WTC11 (cell line): ENCODE data around the gene FREM2. TPM values are rescaled to one million over a fixed set of nuclear protein-coding genes. Genes with fewer than 3 reads are reported as not detected.

Source experiments
- CREM ChIP-seq: sonication (generic); formaldehyde crosslinking; IDR thresholded peaks from 2 replicates; pipeline ENCODE4 v1.8.1; 2022; ENCODE audit warnings: mild to moderate bottlenecking, missing genetic modification reagents, moderate library complexity
- FOXJ3 ChIP-seq: sonication (generic); formaldehyde crosslinking; IDR thresholded peaks from 2 replicates; pipeline ENCODE4 v1.9.0; 2021; ENCODE audit warnings: missing genetic modification reagents, mild to moderate bottlenecking, borderline replicate concordance
- JAZF1 ChIP-seq: fragments of 250-450 bp; sonication (Bioruptor Pico); IDR thresholded peaks from 2 replicates; pipeline ENCODE4 v1.9.0; 2021; ENCODE audit warnings: moderate library complexity, mild to moderate bottlenecking, inconsistent platforms
- JUN ChIP-seq: sonication (generic); formaldehyde crosslinking; IDR thresholded peaks from 2 replicates; pipeline ENCODE4 v1.8.0; 2023; ENCODE audit warnings: mild to moderate bottlenecking, missing genetic modification reagents
- KAT7 ChIP-seq: sonication (generic); formaldehyde crosslinking; IDR thresholded peaks from 2 replicates; pipeline ENCODE4 v1.8.1; 2023; ENCODE audit warnings: missing genetic modification reagents, mild to moderate bottlenecking, borderline replicate concordance
- MXD4 ChIP-seq: fragments of 250-450 bp; sonication (Bioruptor Pico); IDR thresholded peaks from 2 replicates; pipeline ENCODE4 v1.8.0; 2021; ENCODE audit warnings: mild to moderate bottlenecking, moderate library complexity, borderline replicate concordance
- NFYB ChIP-seq: sonication (generic); formaldehyde crosslinking; conservative IDR thresholded peaks from 2 replicates; pipeline ENCODE4 v1.8.0; 2022; ENCODE audit warnings: low read depth, missing genetic modification reagents
- NR1H2 ChIP-seq: sonication (generic); formaldehyde crosslinking; IDR thresholded peaks from 2 replicates; pipeline ENCODE4 v1.9.0; 2021; ENCODE audit warnings: mild to moderate bottlenecking, moderate library complexity, missing genetic modification reagents
- PRRX2 ChIP-seq: fragments of 250-450 bp; sonication (Bioruptor Pico); IDR thresholded peaks from 2 replicates; pipeline ENCODE4 v1.8.0; 2021; ENCODE audit warnings: mild to moderate bottlenecking
- TCF7 ChIP-seq: sonication (generic); formaldehyde crosslinking; IDR thresholded peaks from 2 replicates; pipeline ENCODE4 v1.8.0; 2022; ENCODE audit warnings: mild to moderate bottlenecking, low read depth, missing genetic modification reagents, moderate library complexity
- TEAD4 ChIP-seq: sonication (generic); formaldehyde crosslinking; IDR thresholded peaks from 2 replicates; pipeline ENCODE4 v1.8.0; 2022; ENCODE audit warnings: mild to moderate bottlenecking, missing genetic modification reagents
- ZNF138 ChIP-seq: sonication (generic); formaldehyde crosslinking; conservative IDR thresholded peaks from 2 replicates; pipeline ENCODE4 v1.8.1; 2022; ENCODE audit warnings: mild to moderate bottlenecking, moderate library complexity, missing genetic modification reagents
- ZNF219 ChIP-seq: sonication (generic); formaldehyde crosslinking; IDR thresholded peaks from 2 replicates; pipeline ENCODE4 v1.8.0; 2023; ENCODE audit warnings: missing genetic modification reagents, mild to moderate bottlenecking, borderline replicate concordance
- ZNF396 ChIP-seq: fragments of 250-450 bp; sonication (Bioruptor Pico); IDR thresholded peaks from 2 replicates; pipeline ENCODE4 v1.8.0; 2021; ENCODE audit warnings: mild to moderate bottlenecking, moderate library complexity, borderline replicate concordance
- total RNA-seq: library from RNA; stranded (reverse); gene quantifications from 3 replicates; pipeline ENCODE4 v1.2.3, GENCODE V29; 2021
- TF ChIP-seq, protein P1 (sequence below): sonication (generic); formaldehyde crosslinking; IDR thresholded peaks from 2 replicates; pipeline ENCODE4 v1.8.1; 2022; ENCODE audit warnings: low read depth, missing genetic modification reagents, borderline replicate concordance
- TF ChIP-seq, protein P2 (sequence below): sonication (generic); formaldehyde crosslinking; IDR thresholded peaks from 2 replicates; pipeline ENCODE4 v1.8.1; 2023; ENCODE audit warnings: mild to moderate bottlenecking, moderate library complexity, missing genetic modification reagents
- TF ChIP-seq, protein P3 (sequence below): sonication (generic); formaldehyde crosslinking; IDR thresholded peaks from 2 replicates; pipeline ENCODE4 v1.8.0; 2023; ENCODE audit warnings: mild to moderate bottlenecking, missing genetic modification reagents
- TF ChIP-seq, protein P4 (sequence below): sonication (generic); formaldehyde crosslinking; IDR thresholded peaks from 2 replicates; pipeline ENCODE4 v1.8.1; 2023; ENCODE audit warnings: mild to moderate bottlenecking, missing genetic modification reagents
- TF ChIP-seq, protein P5 (sequence below): sonication (generic); formaldehyde crosslinking; IDR thresholded peaks from 2 replicates; pipeline ENCODE4 v1.8.1; 2023; ENCODE audit warnings: mild to moderate bottlenecking, missing genetic modification reagents, moderate library complexity
- TF ChIP-seq, protein P6 (sequence below): sonication (generic); formaldehyde crosslinking; IDR thresholded peaks from 2 replicates; pipeline ENCODE4 v1.8.1; 2022; ENCODE audit warnings: missing genetic modification reagents, borderline replicate concordance
- TF ChIP-seq, protein P7 (sequence below): sonication (generic); formaldehyde crosslinking; IDR thresholded peaks from 2 replicates; pipeline ENCODE4 v1.8.1; 2023; ENCODE audit warnings: mild to moderate bottlenecking, missing genetic modification reagents, borderline replicate concordance
- TF ChIP-seq, protein P8 (sequence below): fragments of 250-450 bp; sonication (Bioruptor Pico); IDR thresholded peaks from 2 replicates; pipeline ENCODE4 v1.8.0; 2021; ENCODE audit warnings: mild to moderate bottlenecking

The FREM2 gene
- total RNA-seq, 1 experiment from 2014 or later = 23.7 TPM

DNA sequence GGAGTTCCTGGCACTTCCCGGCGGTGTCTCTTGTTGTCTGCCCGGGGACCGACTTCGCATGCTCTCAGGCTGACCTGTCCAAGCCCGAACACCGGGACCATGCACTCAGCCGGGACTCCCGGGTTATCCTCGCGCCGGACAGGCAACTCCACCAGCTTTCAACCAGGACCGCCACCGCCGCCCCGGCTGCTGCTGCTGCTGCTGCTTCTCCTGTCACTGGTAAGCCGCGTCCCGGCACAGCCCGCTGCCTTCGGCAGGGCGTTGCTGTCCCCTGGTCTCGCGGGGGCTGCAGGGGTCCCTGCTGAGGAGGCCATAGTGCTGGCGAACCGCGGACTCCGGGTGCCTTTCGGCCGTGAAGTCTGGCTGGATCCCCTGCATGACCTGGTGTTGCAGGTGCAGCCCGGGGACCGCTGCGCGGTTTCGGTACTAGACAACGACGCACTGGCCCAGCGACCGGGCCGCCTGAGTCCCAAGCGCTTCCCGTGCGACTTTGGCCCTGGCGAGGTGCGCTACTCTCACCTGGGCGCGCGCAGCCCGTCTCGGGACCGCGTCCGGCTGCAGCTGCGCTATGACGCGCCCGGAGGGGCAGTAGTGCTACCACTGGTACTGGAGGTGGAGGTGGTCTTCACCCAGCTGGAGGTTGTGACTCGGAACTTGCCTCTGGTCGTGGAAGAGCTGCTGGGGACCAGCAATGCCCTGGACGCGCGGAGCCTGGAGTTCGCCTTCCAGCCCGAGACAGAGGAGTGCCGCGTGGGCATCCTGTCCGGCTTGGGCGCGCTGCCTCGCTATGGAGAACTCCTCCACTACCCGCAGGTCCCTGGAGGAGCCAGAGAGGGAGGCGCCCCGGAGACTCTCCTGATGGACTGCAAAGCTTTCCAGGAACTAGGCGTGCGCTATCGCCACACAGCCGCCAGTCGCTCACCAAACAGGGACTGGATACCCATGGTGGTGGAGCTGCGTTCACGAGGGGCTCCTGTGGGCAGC, 661 bp downstream of the FREM2 start (continued):
- TF ChIP-seq, protein P1, sequence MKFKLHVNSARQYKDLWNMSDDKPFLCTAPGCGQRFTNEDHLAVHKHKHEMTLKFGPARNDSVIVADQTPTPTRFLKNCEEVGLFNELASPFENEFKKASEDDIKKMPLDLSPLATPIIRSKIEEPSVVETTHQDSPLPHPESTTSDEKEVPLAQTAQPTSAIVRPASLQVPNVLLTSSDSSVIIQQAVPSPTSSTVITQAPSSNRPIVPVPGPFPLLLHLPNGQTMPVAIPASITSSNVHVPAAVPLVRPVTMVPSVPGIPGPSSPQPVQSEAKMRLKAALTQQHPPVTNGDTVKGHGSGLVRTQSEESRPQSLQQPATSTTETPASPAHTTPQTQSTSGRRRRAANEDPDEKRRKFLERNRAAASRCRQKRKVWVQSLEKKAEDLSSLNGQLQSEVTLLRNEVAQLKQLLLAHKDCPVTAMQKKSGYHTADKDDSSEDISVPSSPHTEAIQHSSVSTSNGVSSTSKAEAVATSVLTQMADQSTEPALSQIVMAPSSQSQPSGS (CRISPR knock-in tag) = no peak
- TF ChIP-seq, protein P2, sequence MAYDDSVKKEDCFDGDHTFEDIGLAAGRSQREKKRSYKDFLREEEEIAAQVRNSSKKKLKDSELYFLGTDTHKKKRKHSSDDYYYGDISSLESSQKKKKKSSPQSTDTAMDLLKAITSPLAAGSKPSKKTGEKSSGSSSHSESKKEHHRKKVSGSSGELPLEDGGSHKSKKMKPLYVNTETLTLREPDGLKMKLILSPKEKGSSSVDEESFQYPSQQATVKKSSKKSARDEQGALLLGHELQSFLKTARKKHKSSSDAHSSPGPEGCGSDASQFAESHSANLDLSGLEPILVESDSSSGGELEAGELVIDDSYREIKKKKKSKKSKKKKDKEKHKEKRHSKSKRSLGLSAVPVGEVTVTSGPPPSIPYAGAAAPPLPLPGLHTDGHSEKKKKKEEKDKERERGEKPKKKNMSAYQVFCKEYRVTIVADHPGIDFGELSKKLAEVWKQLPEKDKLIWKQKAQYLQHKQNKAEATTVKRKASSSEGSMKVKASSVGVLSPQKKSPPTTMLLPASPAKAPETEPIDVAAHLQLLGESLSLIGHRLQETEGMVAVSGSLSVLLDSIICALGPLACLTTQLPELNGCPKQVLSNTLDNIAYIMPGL = no peak; the same call in 1 of the 2 replicates
- TF ChIP-seq JUN (CRISPR knock-in tag) (no peak), JAZF1 (CRISPR knock-in tag) (no peak), ZNF138 (0 out of 2 replicates have a peak, but pooled peaks have one; percentile 17), TCF7 (CRISPR knock-in tag) (no peak), CREM (CRISPR knock-in tag) (peak; percentile 15; the same call in 1 of the 2 replicates), NFYB (CRISPR knock-in tag) (no peak), KAT7 (no peak; the same call in 1 of the 2 replicates), PRRX2 (CRISPR knock-in tag) (no peak), TEAD4 (CRISPR knock-in tag) (no peak), FOXJ3 (CRISPR knock-in tag) (no peak), NR1H2 (CRISPR knock-in tag) (no peak), MXD4 (no peak), ZNF219 (CRISPR knock-in tag) (no peak), ZNF396 (no peak)
- TF ChIP-seq, protein P3, sequence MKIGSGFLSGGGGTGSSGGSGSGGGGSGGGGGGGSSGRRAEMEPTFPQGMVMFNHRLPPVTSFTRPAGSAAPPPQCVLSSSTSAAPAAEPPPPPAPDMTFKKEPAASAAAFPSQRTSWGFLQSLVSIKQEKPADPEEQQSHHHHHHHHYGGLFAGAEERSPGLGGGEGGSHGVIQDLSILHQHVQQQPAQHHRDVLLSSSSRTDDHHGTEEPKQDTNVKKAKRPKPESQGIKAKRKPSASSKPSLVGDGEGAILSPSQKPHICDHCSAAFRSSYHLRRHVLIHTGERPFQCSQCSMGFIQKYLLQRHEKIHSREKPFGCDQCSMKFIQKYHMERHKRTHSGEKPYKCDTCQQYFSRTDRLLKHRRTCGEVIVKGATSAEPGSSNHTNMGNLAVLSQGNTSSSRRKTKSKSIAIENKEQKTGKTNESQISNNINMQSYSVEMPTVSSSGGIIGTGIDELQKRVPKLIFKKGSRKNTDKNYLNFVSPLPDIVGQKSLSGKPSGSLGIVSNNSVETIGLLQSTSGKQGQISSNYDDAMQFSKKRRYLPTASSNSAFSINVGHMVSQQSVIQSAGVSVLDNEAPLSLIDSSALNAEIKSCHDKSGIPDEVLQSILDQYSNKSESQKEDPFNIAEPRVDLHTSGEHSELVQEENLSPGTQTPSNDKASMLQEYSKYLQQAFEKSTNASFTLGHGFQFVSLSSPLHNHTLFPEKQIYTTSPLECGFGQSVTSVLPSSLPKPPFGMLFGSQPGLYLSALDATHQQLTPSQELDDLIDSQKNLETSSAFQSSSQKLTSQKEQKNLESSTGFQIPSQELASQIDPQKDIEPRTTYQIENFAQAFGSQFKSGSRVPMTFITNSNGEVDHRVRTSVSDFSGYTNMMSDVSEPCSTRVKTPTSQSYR = 0 out of 2 replicates have a peak, but pooled peaks have one; percentile 55
- TF ChIP-seq, protein P4, sequence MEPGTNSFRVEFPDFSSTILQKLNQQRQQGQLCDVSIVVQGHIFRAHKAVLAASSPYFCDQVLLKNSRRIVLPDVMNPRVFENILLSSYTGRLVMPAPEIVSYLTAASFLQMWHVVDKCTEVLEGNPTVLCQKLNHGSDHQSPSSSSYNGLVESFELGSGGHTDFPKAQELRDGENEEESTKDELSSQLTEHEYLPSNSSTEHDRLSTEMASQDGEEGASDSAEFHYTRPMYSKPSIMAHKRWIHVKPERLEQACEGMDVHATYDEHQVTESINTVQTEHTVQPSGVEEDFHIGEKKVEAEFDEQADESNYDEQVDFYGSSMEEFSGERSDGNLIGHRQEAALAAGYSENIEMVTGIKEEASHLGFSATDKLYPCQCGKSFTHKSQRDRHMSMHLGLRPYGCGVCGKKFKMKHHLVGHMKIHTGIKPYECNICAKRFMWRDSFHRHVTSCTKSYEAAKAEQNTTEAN (CRISPR knock-in tag) = no peak
- TF ChIP-seq, protein P5, sequence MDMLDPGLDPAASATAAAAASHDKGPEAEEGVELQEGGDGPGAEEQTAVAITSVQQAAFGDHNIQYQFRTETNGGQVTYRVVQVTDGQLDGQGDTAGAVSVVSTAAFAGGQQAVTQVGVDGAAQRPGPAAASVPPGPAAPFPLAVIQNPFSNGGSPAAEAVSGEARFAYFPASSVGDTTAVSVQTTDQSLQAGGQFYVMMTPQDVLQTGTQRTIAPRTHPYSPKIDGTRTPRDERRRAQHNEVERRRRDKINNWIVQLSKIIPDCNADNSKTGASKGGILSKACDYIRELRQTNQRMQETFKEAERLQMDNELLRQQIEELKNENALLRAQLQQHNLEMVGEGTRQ = no peak
- TF ChIP-seq, protein P6, sequence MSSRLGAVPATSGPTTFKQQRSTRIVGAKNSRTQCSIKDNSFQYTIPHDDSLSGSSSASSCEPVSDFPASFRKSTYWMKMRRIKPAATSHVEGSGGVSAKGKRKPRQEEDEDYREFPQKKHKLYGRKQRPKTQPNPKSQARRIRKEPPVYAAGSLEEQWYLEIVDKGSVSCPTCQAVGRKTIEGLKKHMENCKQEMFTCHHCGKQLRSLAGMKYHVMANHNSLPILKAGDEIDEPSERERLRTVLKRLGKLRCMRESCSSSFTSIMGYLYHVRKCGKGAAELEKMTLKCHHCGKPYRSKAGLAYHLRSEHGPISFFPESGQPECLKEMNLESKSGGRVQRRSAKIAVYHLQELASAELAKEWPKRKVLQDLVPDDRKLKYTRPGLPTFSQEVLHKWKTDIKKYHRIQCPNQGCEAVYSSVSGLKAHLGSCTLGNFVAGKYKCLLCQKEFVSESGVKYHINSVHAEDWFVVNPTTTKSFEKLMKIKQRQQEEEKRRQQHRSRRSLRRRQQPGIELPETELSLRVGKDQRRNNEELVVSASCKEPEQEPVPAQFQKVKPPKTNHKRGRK (CRISPR knock-in tag) = 0 out of 2 replicates have a peak, but pooled peaks have one; percentile 24
- TF ChIP-seq, protein P7, sequence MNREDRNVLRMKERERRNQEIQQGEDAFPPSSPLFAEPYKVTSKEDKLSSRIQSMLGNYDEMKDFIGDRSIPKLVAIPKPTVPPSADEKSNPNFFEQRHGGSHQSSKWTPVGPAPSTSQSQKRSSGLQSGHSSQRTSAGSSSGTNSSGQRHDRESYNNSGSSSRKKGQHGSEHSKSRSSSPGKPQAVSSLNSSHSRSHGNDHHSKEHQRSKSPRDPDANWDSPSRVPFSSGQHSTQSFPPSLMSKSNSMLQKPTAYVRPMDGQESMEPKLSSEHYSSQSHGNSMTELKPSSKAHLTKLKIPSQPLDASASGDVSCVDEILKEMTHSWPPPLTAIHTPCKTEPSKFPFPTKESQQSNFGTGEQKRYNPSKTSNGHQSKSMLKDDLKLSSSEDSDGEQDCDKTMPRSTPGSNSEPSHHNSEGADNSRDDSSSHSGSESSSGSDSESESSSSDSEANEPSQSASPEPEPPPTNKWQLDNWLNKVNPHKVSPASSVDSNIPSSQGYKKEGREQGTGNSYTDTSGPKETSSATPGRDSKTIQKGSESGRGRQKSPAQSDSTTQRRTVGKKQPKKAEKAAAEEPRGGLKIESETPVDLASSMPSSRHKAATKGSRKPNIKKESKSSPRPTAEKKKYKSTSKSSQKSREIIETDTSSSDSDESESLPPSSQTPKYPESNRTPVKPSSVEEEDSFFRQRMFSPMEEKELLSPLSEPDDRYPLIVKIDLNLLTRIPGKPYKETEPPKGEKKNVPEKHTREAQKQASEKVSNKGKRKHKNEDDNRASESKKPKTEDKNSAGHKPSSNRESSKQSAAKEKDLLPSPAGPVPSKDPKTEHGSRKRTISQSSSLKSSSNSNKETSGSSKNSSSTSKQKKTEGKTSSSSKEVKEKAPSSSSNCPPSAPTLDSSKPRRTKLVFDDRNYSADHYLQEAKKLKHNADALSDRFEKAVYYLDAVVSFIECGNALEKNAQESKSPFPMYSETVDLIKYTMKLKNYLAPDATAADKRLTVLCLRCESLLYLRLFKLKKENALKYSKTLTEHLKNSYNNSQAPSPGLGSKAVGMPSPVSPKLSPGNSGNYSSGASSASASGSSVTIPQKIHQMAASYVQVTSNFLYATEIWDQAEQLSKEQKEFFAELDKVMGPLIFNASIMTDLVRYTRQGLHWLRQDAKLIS (CRISPR knock-in tag) = no peak
- TF ChIP-seq, protein P8, sequence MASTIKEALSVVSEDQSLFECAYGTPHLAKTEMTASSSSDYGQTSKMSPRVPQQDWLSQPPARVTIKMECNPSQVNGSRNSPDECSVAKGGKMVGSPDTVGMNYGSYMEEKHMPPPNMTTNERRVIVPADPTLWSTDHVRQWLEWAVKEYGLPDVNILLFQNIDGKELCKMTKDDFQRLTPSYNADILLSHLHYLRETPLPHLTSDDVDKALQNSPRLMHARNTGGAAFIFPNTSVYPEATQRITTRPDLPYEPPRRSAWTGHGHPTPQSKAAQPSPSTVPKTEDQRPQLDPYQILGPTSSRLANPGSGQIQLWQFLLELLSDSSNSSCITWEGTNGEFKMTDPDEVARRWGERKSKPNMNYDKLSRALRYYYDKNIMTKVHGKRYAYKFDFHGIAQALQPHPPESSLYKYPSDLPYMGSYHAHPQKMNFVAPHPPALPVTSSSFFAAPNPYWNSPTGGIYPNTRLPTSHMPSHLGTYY (CRISPR knock-in tag) = no peak
